HUES64 (cell line): ENCODE measurements around the gene NUCB1.
"Not testable (repeated sequence)": the region's sequence is repeated elsewhere in the genome, so short reads cannot be mapped to it uniquely, and the experiment has no call there.

ENCODE experiments used
- H3K27ac ChIP-seq: 2 replicates; pipeline ENCODE4 v1.7.0; 2013; ENCODE audit warnings: low read depth, low read length, inconsistent platforms
- H3K27me3 ChIP-seq: 2 replicates; pipeline ENCODE4 v1.6.1; 2013; ENCODE audit warnings: mild to moderate bottlenecking, low read length; ENCODE audit not compliant: insufficient read depth
- H3K36me3 ChIP-seq: 2 replicates; pipeline ENCODE4 v1.6.1; 2013; ENCODE audit warnings: mild to moderate bottlenecking, low read length; ENCODE audit not compliant: insufficient read depth
- H3K4me1 ChIP-seq: 2 replicates; pipeline ENCODE4 v1.6.1; 2013; ENCODE audit warnings: mild to moderate bottlenecking, low read length, moderate library complexity; ENCODE audit not compliant: insufficient read depth
- H3K4me3 ChIP-seq: 2 replicates; pipeline ENCODE4 v1.5.1; 2013; ENCODE audit warnings: mild to moderate bottlenecking, low read length, moderate library complexity
- H3K9ac ChIP-seq: 2 replicates; pipeline ENCODE4 v1.6.1; 2013; ENCODE audit warnings: mild to moderate bottlenecking, low read depth, low read length
- H3K9me3 ChIP-seq: 2 replicates; pipeline ENCODE4 v1.6.1; 2013; ENCODE audit warnings: low read depth, low read length; ENCODE audit not compliant: insufficient read depth
- WGBS: fragments of 150-250, 120-280 bp; methylation state at CpG from one replicate; pipeline ENCODE4 v1.1.7; 2013; ENCODE audit warnings: missing lambda C conversion rate; 5-methylcytosine and 5-hydroxymethylcytosine counted together

The NUCB1 gene

DNA sequence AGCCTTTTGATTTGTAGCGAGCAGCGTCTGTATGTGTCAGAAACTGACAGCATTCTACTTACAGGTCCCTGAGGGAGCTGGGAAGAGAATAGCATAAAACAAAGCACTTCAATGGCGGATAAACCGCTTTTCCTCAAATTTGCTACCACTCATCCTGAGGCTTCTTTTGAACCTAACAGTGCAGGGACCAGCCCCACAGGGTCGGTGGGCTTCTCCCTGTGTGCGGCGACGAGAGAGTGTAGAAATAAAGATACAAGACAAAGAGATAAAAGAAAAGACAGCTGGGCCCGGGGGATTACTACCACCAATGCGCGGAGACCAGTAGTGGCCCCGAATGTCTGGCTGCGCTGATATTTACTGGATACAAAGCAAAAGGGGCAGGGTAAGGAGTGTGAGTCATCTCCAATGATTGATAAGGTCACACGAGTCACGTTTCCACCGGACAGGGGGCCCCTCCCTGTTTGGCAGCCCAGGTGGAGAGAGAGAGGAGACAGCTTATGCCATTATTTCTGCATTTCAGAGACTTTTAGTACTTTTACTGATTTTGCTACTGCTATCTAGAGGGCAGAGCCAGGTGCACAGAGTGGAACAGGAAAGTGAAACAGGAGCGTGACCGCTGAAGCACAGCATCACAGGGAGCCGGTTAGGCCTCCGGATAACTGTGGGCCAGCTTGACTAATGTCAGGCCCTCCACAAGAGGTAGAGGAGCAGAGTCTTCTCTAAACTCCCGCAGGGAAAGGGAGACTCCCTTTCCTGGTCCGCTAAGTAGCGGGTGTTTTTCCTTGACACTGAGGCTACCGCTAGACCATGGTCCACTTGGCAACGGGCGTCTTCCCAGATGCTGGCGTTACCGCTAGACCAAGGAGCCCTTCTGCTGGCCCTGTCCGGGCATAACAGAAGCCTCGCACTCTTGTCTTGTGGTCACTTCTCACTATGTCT is 23.8 kb upstream of the NUCB1 start:
- Histone ChIP-seq H3K4me1 (peaks cover 17% of the 10 kb centered on the region; the same call in 1 of the 2 replicates), H3K36me3 (peaks cover 40% of the 10 kb centered on the region)
- not testable (repeated sequence) for H3K9ac ChIP-seq, H3K27ac ChIP-seq, H3K4me3 ChIP-seq, H3K9me3 ChIP-seq, H3K27me3 ChIP-seq
- 93% methylated on average over 30 of the region's 30 CpGs for WGBS

DNA sequence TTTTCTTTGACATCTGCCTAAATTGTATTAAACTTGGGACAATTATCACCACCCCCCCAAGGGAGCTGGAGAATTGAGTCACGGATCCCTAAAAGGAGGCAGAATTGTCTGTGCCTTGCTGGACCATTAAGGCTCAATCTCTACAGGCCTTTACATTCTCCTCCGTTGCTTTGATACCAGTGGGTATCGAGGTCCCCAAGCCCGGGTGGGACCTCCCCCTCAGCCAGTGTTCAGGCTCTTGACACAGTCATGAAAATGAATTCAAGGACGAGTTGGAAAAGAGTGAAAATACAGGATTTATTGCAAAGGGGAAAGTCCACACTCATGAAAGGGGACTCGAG is 22.3 kb upstream of the NUCB1 start:
- 91% methylated on average over 6 of the region's 6 CpGs for WGBS
- H3K9me3 ChIP-seq = no peaks in the 10 kb centered on the region
- H3K4me3 ChIP-seq = no peak overlapping the region
- H3K36me3 ChIP-seq = peaks cover 40% of the 10 kb centered on the region
- H3K9ac ChIP-seq = no peak overlapping the region
- no peaks in the 10 kb centered on the region for H3K27me3 ChIP-seq
- H3K4me1 ChIP-seq = peaks cover 17% of the 10 kb centered on the region; the same call in 1 of the 2 replicates
- H3K27ac ChIP-seq = no peak overlapping the region

DNA sequence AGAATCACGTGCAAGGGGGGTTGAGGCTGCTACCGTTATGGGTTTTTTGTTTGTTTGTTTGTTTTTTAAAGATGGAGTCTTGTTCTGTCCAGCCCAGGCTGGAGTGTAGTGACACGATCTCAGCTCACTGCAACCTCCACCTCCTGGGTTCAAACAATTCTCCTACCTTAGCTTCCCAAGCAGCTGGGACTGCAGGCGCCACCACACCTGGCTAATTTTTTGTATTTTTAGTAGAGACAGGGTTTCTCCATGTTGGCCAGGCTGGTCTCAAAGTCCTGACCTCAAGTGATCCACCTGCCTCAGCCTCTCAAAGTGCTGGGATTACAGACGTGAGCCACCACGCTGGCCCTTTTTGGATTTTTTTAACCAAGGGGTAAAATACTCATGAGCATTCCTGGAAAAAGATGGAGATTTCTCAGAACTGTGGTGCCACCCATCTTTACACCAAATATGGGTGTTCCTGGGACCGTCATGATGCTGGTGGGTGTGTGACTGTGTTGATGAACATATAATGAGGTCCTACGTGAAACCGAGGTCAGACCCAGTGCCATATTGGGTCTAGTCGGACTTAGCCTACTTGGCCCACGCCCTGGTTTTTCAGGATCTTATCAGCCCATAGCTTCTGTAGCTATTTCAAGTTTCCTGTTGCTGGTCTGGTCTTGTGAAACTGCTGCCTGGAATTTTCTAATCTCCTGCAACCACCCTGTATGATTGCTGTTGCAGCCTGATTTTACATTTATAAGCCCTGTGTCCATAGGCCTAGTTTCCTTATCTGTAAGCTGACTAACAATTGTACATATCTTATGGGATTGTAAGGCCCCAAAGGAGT is 21.7 kb upstream of the NUCB1 start:
- peaks cover 38% of the 10 kb centered on the region for H3K36me3 ChIP-seq
- no peak overlapping the region for H3K9ac ChIP-seq
- WGBS = 94% methylated on average over 11 of the region's 11 CpGs
- H3K27me3 ChIP-seq = no peaks in the 10 kb centered on the region
- H3K27ac ChIP-seq = no peak overlapping the region; the same call in 1 of the 2 replicates
- H3K9me3 ChIP-seq = no peaks in the 10 kb centered on the region
- peaks cover 14% of the 10 kb centered on the region; the same call in 1 of the 2 replicates for H3K4me1 ChIP-seq
- H3K4me3 ChIP-seq = no peak overlapping the region

DNA sequence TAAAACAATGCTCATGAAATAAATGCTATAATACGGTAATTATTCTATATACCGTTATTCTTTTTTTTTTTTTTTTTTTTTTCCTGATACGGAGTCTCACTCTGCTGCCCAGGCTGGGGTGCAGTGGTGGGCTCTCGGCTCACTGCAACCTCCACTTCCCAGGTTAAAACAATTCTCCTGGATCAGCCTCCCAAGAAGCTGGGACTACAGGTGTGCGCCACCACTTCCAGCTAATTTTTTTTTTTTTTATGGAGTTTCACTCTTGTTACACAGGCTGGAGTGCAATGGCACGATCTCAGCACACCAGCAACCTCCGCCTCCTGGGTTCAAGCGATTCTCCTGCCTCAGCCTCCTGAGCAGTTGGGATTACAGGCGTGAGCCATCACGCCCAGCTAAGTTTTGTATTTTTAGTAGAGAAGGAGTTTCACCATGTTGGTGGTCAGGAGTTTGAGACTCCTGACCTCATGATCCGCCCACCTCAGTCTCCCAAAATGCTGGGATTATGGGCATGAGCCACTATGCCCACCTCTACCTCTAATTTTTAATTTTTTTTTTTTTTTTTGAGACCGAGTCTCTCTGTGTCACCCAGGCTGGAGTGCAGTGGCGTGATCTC is 21.0 kb upstream of the NUCB1 start:
- H3K9me3 ChIP-seq = no peaks in the 10 kb centered on the region
- H3K9ac ChIP-seq = no peak overlapping the region
- WGBS = 91% methylated on average over 13 of the region's 13 CpGs
- H3K27me3 ChIP-seq = no peaks in the 10 kb centered on the region
- H3K4me1 ChIP-seq = peaks cover 11% of the 10 kb centered on the region; the same call in 1 of the 2 replicates
- H3K4me3 ChIP-seq = no peak overlapping the region
- no peak overlapping the region for H3K27ac ChIP-seq
- peaks cover 31% of the 10 kb centered on the region for H3K36me3 ChIP-seq

DNA sequence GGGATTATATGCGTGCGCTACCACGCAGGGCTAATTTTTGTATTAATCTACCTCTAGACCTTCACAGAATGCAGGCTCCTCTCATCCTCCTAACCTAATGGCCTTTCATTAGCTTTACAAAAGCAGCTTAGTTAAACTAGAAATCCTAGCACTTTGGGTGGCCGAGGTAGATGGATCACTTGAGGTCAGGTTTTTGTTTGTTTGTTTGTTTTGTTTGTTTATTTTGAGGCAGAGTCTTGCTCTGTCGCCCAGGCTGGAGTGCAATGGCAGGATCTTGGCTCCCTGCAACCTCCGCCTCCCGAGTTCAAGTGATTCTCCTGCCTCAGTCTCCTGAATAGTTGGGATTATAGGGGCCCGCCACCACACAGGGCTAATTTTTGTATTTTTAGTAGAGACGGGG is 20.4 kb upstream of the NUCB1 start:
- H3K9ac ChIP-seq, H3K27ac ChIP-seq, H3K27me3 ChIP-seq, H3K4me3 ChIP-seq, H3K9me3 ChIP-seq: not testable (repeated sequence)
- 61% methylated on average over 9 of the region's 9 CpGs for WGBS
- H3K36me3 ChIP-seq = peaks cover 25% of the 10 kb centered on the region
- peaks cover 11% of the 10 kb centered on the region; the same call in 1 of the 2 replicates for H3K4me1 ChIP-seq

DNA sequence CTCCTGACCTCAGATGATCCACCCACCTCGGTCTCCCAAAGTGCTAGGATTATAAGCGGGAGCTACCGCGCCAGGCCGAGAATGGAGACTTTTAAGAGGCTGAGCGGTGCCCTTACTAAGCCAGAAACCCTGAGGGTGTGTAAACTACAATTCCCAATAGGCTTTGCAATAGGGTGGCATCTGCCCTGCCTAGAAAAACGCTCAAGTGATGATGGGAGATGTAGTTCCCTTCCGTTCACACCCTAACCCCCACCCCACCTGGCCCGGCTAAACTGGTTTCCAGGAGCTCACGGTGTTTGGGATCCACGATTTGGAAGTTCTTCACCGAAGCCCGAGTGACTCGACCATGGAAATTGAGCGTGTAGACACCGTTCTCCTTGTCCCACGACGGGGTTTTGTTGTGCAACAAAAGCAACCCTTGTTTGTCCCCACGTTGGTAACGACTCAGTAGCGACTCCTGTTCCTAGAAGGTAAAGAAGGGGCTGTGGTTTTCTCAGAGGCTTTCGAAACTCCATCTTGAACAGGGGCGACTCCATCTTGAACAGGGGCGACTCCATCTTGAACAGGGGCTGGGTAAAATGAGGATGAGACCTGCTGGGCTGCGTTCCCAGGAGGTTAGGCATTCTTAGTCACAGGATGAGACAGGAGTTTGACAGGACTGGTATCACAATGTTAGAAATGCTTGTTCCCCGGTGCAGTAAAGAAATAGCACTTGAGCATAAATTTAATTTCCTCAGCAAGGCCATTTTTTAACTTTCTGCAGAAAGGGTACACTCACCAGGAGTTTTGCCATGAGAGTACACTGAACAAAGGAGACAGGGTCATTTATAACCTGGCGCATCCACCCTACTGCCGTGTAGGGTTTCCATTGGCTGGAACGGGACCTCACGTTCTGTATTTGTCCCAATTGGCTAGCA is 18.1 kb upstream of the NUCB1 start:
- Histone ChIP-seq H3K36me3 (peaks cover 4% of the 10 kb centered on the region; the same call in 1 of the 2 replicates), H3K27ac (no peak overlapping the region), H3K9ac (no peak overlapping the region), H3K4me1 (peaks cover 11% of the 10 kb centered on the region), H3K4me3 (no peak overlapping the region), H3K27me3 (no peaks in the 10 kb centered on the region), H3K9me3 (no peaks in the 10 kb centered on the region)
- 88% methylated on average over 30 of the region's 30 CpGs for WGBS

DNA sequence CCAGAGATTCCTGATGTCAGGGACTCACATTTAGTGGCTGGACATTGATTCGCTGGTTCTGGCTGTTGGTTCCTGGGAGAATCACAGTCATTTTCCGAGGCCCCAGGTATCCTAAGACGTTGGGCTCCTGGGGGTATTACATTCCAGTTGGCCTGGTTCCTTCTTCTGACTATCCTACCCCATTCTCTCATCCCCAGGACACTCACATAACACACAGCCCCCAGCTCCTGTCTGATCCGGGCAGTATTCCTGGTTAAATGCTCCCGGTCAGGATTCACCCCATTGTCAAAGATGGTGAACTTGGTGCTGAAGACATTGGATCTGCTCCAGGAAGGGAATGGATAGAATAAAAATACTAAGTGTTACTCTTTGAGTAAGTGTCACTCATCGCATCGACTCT is 16.4 kb upstream of the NUCB1 start:
- no peaks in the 10 kb centered on the region for H3K36me3 ChIP-seq
- WGBS = 93% methylated on average over 7 of the region's 7 CpGs
- no peaks in the 10 kb centered on the region for H3K27me3 ChIP-seq
- no peak overlapping the region for H3K4me3 ChIP-seq
- H3K4me1 ChIP-seq = peaks cover 11% of the 10 kb centered on the region
- no peaks in the 10 kb centered on the region for H3K9me3 ChIP-seq
- H3K27ac ChIP-seq = no peak overlapping the region
- H3K9ac ChIP-seq = no peak overlapping the region

DNA sequence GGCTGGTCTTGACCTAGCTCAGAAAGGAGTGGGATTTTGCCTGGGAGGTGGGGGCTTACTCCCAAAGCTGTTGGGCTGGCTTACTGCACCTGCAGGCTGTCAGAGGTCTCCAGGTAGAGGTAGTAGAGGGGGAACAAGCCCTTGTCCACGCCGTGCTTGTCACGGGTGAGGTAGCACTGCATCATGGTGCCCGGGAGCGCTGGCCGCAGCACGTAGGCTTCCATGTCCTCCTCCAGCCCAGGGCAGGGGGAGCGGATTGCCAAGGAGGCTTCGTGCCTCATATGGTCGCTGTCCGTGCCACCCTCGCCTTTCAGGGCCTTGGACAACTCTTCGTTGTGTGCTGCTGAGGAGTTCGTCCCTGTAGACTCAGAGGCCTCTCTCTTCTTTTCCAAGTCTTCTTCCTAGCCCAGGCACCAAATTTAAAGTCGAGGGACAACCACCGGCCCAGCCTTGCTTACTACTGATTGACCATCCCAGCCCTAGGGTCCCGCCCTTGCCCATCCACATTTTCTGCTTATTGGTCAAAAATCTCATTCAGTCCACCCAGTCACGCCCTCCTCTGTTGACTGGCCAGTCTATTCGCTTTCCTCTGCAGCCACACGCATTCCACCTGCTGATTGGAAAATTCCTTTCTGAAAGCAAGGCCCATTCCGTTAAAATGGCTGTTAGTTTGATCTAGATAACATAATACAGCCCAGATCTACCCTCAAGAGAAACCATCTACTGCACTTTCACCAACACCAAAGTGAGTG is 12.1 kb upstream of the NUCB1 start:
- H3K27me3 ChIP-seq = no peaks in the 10 kb centered on the region
- no peak overlapping the region for H3K9ac ChIP-seq
- H3K27ac ChIP-seq = no peak overlapping the region
- no peaks in the 10 kb centered on the region for H3K36me3 ChIP-seq
- no peak overlapping the region for H3K4me3 ChIP-seq
- H3K4me1 ChIP-seq = no peaks in the 10 kb centered on the region; the same call in 1 of the 2 replicates
- 91% methylated on average over 21 of the region's 21 CpGs for WGBS
- no peaks in the 10 kb centered on the region for H3K9me3 ChIP-seq

DNA sequence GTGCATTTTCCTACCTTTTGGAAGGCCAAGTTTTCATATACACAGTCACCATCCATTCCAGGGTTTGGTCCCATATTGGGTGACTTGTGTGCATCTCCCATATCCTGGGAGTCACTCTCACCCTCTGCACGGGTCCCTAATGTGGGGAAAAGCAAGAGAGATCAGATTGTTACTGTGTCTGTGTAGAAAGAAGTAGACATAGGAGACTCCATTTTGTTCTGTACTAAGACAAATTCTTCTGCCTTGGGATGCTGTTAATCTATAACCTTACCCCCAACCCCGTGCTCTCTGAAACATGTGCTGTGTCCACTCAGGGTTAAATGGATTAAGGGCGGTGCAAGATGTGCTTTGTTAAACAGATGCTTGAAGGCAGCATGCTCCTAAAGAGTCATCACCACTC is 10.6 kb upstream of the NUCB1 start:
- WGBS = no CpG with 5 or more reads among the region's 3 CpGs

DNA sequence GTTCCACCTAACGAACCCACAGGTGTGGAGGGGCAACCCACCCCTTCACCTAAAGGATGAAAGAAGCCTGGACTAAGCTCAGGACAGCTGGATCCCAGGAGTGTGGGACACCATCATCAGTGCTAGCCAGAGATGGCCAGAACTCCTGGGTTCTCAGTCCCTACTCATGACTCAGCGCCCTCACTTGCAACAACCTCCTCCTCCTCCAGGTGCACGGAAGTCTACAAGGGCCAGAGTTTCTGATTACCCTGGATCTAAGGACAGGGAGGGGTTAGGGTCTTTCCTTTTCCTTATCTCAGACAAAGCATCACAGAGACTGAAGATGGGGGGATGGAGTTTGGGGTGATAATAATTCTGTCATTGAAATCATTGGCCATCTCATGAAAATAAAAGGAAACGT is 9.6 kb upstream of the NUCB1 start:
- Histone ChIP-seq H3K27me3 (no peaks in the 10 kb centered on the region), H3K9me3 (no peaks in the 10 kb centered on the region), H3K27ac (no peak overlapping the region)

More for the DNA sequence above, 10.6 kb upstream of the NUCB1 start:
- H3K4me1 ChIP-seq, H3K9me3 ChIP-seq, H3K27ac ChIP-seq, H3K9ac ChIP-seq, H3K4me3 ChIP-seq, H3K36me3 ChIP-seq, H3K27me3 ChIP-seq: not testable (repeated sequence)

More for the DNA sequence above, 9.6 kb upstream of the NUCB1 start:
- no peak overlapping the region for H3K9ac ChIP-seq
- no peaks in the 10 kb centered on the region for H3K36me3 ChIP-seq
- H3K4me1 ChIP-seq = no peaks in the 10 kb centered on the region
- 86% methylated on average over 3 of the region's 4 CpGs for WGBS
- no peak overlapping the region for H3K4me3 ChIP-seq
